Central memory CD4-positive, alpha-beta T cell (primary cell): ENCODE measurements around the gene PCDHA4.
"Not testable (repeated sequence)": the region's sequence is repeated elsewhere in the genome, so short reads cannot be mapped to it uniquely, and the experiment has no call there.

Experiments
- DNase-seq: peaks from one replicate; pipeline ENCODE4 v3.0.0; 2022

PCDHA4 gene

DNA sequence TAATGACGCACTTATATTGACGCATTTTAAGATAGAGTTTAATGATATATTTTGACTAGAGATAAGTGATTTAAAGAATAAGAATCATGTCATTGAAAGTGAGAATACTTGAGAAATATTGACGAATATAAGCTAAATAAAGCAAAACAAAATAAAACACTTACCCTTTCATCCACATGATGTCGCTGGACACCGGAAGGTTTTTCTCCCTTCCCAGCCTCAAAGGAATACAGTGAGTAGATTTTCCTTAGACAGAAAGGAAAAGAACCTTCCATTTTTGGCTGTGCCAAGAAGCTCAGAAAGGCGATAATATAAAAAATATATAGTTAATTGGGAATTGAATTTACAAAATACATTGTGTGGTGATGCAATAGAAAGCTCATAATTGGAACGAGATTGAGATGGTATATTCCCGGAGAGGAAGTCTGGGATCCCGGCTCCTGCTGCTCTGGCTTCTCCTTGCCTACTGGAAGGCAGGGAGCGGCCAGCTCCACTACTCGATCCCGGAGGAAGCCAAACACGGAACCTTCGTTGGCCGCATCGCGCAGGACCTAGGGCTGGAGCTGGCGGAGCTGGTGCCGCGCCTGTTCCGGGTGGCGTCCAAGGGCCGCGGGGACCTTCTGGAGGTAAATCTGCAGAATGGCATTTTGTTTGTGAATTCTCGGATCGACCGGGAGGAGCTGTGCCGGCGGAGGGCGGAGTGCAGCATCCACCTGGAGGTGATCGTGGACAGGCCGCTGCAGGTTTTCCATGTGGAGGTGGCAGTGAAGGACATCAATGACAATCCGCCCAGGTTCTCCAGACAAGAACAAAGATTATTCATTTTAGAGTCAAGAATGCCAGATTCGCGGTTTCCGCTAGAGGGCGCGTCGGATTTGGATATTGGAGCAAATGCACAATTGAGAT lies 14.8 kb downstream of the PCDHA4 start, which contains the start of gene PCDHA5:
Gene PCDHA5, plus strand, starts transcription at position 239 of the 906 bp plus-strand sequence.
- DNase-seq, result no peak

GRCh38 chr5:140822281-140822629 lies 15.4 kb downstream of the PCDHA4 start:
- DNase-seq, result no peak

DNA sequence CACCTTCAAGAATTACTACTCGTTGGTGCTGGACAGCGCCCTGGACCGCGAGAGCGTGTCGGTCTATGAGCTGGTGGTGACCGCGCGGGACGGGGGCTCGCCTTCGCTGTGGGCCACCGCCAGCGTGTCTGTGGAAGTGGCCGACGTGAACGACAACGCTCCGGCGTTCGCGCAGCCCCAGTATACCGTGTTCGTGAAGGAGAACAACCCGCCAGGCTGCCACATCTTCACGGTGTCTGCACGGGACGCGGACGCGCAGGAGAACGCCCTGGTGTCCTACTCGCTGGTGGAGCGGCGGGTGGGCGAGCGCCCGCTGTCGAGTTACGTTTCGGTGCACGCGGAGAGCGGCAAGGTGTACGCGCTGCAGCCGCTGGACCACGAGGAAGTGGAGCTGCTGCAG lies 16.1 kb downstream of the PCDHA4 start:
- DNase-seq, result not testable (repeated sequence)

- DNase-seq, result no peak
Measured at GRCh38 chr5:140823475-140823874, 16.6 kb downstream of the PCDHA4 start.

DNA sequence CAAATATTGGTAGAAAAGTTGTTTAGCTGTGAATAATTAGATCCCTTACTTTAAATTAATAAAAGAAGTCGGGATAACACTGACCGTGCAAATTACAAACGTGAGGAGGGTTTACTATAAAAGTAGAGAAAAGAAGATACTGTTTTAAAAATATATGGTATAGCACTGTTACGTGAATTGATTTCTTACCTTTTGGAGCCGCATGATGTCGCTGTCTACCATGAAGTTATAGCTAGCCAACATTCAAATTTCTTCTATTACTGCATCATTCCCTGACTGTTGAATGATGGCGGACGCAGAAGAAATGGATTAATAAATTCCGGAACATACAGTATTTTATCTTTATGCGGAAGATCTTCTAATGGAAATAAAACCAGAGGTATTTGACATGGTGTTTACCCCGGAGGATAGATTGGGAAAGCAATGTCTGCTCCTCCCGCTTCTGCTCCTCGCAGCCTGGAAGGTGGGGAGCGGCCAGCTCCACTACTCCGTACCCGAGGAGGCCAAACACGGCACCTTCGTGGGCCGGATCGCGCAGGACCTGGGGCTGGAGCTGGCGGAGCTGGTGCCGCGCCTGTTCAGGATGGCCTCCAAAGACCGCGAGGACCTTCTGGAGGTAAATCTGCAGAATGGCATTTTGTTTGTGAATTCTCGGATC lies 21.0 kb downstream of the PCDHA4 start, which contains the start of gene PCDHA6:
Gene PCDHA6, plus strand, starts transcription at position 257 of the 658 bp plus-strand sequence. Its CDS starts 132 bp downstream, at position 389.
- no peak for DNase-seq

- no peak for DNase-seq
Measured at GRCh38 chr5:140828362-140828737, 21.5 kb downstream of the PCDHA4 start.

- DNase-seq, result not testable (repeated sequence)
Measured at GRCh38 chr5:140829511-140830501, 22.9 kb downstream of the PCDHA4 start.

GRCh38 chr5:140833993-140834392 lies 27.1 kb downstream of the PCDHA4 start, which contains the start of gene PCDHA7:
Gene PCDHA7, plus strand, starts transcription at chr5:140834269. Its CDS starts 115 bp downstream, at chr5:140834384.
- DNase-seq, result no peak

GRCh38 chr5:140834439-140835008 lies 27.7 kb downstream of the PCDHA4 start:
- not testable (repeated sequence) for DNase-seq

DNA sequence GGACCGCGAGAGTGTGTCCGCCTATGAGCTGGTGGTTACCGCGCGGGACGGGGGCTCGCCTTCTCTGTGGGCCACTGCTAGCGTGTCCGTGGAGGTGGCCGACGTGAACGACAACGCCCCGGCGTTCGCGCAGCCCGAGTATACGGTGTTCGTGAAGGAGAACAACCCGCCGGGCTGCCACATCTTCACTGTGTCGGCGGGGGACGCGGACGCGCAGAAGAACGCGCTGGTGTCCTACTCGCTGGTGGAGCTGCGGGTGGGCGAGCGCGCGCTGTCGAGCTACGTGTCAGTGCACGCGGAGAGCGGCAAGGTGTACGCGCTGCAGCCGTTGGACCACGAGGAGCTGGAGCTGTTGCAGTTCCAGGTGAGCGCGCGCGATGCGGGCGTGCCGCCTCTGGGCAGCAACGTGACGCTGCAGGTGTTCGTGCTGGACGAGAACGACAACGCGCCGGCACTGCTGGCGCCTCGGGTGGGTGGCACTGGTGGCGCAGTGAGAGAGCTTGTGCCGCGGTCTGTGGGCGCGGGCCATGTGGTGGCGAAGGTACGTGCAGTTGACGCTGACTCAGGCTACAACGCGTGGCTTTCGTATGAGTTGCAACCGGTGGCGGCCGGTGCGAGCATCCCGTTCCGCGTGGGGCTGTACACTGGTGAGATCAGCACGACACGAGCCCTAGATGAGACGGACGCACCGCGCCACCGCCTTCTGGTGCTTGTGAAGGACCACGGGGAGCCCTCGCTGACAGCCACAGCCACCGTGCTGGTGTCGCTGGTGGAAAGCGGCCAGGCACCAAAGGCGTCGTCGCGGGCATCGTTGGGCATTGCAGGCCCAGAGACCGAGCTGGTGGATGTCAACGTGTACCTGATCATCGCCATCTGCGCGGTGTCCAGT lies 29.0 kb downstream of the PCDHA4 start:
- no peak for DNase-seq

DNA sequence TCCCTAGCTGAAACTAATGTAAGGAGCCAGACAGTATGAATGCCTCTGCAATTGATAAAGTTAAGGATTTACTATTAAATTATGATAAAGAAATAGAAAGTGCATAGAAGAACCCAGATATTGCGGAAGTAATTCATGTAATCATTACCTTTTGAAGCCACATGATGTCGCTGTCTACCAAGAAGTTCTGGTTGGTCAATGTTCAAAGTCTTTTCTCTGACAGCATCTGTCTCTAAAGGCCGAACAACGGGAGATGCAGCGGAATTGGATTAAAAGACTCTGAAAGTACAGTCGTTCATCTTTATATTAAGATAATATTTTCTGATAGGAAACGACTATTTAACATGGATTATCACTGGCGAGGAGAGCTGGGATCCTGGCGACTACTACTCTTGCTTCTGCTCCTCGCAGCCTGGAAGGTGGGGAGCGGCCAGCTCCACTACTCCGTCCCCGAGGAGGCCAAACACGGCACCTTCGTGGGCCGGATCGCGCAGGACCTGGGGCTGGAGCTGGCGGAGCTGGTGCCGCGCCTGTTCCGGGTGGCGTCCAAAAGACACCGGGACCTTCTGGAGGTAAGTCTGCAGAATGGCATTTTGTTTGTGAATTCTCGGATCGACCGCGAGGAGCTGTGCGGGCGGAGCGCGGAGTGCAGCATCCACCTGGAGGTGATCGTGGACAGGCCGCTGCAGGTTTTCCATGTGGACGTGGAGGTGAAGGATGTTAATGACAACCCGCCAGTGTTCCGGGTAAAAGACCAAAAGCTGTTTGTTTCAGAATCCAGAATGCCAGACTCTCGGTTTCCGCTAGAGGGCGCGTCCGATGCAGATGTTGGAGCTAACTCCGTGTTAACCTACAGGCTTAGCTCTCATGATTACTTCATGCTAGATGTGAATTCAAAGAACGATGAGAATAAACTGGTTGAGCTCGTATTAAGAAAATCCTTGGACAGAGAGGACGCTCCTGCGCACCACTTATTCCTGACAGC lies 34.4 kb downstream of the PCDHA4 start, which contains the start of gene PCDHA8:
Gene PCDHA8, plus strand, starts transcription at position 210 of the 985 bp plus-strand sequence. Its CDS starts 135 bp downstream, at position 345.
- DNase-seq, result no peak

- no peak for DNase-seq
Measured at GRCh38 chr5:140842798-140843733, 36.2 kb downstream of the PCDHA4 start.

DNA sequence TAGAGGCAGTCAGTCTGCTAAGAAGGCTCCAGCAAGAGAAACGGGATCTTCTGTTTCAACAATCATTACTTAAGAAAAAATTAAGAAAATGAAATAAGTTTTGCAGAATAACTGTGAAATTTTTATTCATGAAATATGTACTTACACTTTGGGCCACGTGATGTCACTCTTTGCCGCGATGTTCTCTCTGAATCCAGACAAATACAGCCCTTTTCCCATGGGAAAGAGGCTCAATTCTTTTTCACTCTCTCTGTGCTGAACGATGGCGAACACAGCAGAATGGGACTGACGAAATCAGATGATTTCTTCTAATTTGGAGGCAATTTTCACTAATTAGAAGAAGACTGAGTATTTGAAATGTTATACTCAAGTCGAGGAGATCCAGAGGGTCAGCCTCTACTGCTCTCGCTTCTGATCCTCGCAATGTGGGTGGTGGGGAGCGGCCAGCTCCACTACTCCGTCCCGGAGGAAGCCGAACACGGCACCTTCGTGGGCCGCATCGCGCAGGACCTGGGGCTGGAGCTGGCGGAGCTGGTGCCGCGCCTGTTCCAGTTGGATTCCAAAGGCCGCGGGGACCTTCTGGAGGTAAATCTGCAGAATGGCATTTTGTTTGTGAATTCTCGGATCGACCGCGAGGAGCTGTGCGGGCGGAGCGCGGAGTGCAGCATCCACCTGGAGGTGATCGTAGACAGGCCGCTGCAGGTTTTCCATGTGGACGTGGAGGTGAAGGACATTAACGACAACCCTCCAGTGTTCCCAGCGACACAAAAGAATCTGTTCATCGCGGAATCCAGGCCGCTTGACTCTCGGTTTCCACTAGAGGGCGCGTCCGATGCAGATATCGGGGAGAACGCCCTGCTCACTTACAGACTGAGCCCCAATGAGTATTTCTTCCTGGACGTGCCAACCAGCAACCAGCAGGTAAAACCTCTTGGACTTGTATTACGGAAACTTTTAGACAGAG lies 41.6 kb downstream of the PCDHA4 start, which contains the start of gene PCDHA9:
Gene PCDHA9, plus strand, starts transcription at position 244 of the 964 bp plus-strand sequence. Its CDS starts 114 bp downstream, at position 358.
- not testable (repeated sequence) for DNase-seq

DNA sequence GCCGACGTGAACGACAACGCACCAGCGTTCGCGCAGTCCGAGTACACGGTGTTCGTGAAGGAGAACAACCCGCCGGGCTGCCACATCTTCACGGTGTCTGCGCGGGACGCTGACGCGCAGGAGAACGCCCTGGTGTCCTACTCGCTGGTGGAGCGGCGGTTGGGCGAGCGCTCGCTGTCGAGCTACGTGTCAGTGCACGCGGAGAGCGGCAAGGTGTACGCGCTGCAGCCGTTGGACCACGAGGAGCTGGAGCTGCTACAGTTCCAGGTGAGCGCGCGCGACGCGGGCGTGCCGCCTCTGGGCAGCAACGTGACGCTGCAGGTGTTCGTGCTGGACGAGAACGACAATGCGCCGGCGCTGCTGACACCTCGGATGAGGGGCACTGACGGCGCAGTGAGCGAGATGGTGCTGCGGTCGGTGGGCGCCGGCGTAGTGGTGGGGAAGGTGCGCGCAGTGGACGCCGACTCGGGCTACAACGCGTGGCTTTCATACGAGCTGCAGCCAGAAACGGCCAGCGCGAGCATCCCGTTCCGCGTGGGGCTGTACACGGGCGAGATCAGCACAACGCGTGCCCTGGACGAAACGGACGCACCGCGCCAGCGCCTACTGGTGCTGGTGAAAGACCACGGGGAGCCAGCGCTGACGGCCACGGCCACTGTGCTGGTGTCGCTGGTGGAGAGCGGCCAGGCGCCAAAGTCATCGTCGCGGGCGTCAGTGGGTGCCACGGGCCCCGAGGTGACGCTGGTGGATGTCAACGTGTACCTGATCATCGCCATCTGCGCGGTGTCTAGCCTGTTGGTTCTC lies 43.2 kb downstream of the PCDHA4 start:
- DNase-seq, result not testable (repeated sequence)

- no peak for DNase-seq
Measured at GRCh38 chr5:140855772-140856674, 49.2 kb downstream of the PCDHA4 start, which contains the start of gene PCDHA10. Gene PCDHA10, plus strand, starts transcription at chr5:140855897. Its CDS starts 152 bp downstream, at chr5:140856049.
